ENCODE results near the gene SCTR. TPM values are rescaled to one million over a fixed set of nuclear protein-coding genes. Genes with fewer than 3 reads are reported as not detected.

Gene SCTR
- total RNA-seq, 1 experiment from 2014 or later: not detected

DNA sequence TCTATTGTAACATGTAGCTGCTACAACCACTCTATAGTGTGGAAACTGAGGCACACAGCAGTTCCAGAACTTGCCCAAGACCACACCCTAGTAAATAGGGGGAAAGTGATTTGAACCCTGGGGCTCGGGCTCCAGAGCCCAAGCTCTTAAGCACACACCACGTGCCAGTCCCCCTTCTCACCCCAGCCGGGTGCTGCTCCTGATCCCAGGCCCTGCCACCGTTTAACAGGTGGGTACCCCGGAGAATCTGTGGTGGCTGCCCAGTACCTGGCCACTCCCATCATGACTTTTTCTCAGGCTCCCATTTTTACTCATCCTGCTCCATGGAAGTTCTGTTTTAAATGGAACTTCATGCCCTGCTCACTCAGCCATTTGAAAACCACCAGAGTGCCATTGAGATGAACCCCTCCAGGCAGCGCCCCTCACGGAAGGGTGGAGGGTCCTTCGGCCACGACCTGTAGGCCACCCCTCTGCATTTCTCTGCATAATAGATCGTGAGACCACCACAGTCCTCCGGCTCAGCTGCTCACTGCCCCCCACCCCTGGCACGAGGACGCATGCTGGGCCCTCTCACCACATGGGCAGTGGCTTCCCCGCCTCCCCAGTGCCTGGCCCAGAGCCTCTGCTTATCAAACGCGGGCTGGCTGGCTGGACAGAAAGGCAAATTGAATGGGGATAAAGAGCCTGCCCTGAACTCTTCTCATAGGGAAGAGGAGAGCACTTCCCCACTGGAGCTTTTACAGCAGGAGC, 50.5 kb downstream of the SCTR start:
- ChIA-PET CTCF (no interaction called here), POLR2A (ENCODE audit: unreplicated experiment) (no interaction called here)
- intact Hi-C loops (cut with micrococcal nuclease): no loop called here

DNA sequence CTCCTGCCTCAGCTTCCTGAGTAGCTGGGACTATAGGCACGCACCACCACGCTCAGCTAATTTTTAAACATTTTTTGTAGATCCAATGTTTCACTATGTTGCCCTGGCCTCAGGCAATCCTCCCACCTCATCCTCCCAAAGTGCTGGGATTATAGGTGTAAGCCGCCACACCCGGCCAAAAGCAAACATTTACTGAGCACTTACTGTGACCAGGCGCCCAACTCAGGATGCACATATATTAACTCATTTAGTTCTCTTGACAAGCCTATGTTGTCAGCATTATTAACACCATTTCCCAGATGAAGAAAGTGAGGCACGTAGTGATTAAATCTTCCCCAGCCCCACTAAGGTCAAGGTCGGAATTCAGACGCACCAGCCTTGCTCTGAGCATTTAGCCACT, 51.5 kb downstream of the SCTR start:
- no peaks in the 10 kb centered on the region for H3K79me2 ChIP-seq (ENCODE audit: low read length)
- H3K4me1 ChIP-seq (ENCODE audit: insufficient read depth, low read length): 0 out of 2 replicates have a peak, but pooled peaks cover 4% of the 10 kb centered on the region
- no peaks in the 10 kb centered on the region for H4K20me1 ChIP-seq (ENCODE audit: low read length)
- no peak overlapping the region for H3K4me2 ChIP-seq (ENCODE audit: low read length)
- POLR2A ChIA-PET (ENCODE audit: unreplicated experiment): no interaction called here
- H3K9me2 ChIP-seq (replicated peaks; ENCODE audit: low read length): no peaks in the 10 kb centered on the region
- intact Hi-C loops (cut with micrococcal nuclease): no loop called here
- H3K27me3 ChIP-seq (ENCODE audit: low read length): no peaks in the 10 kb centered on the region
- CTCF ChIA-PET: no interaction called here
- no peak overlapping the region for H2AFZ ChIP-seq (ENCODE audit: low read length)
- ATAC-seq: no peak
- BruUV-seq (replicated peaks): no TSS peak
- DNase-seq: no peak
- H3K27ac ChIP-seq (ENCODE audit: low read length): no peak overlapping the region
- H3K9ac ChIP-seq (ENCODE audit: low read length): no peak overlapping the region
- no peak overlapping the region for H3K4me3 ChIP-seq (ENCODE audit: low read length)
- no peaks in the 10 kb centered on the region for H3F3A ChIP-seq (ENCODE audit: low read length, unreplicated experiment)
- no peaks in the 10 kb centered on the region for H3K36me3 ChIP-seq (ENCODE audit: low read depth, low read length)
- H3K9me3 ChIP-seq (ENCODE audit: low read length): no peaks in the 10 kb centered on the region
- no peak for TF ChIP-seq EZH2phosphoT487 (IDR thresholded peaks at IDR 0.05; ENCODE audit: borderline replicate concordance, low read length)
- no peak for TF ChIP-seq EZH2 (IDR thresholded peaks at IDR 0.05; ENCODE audit: low read length, unreplicated experiment)
- TF ChIP-seq, protein P1, sequence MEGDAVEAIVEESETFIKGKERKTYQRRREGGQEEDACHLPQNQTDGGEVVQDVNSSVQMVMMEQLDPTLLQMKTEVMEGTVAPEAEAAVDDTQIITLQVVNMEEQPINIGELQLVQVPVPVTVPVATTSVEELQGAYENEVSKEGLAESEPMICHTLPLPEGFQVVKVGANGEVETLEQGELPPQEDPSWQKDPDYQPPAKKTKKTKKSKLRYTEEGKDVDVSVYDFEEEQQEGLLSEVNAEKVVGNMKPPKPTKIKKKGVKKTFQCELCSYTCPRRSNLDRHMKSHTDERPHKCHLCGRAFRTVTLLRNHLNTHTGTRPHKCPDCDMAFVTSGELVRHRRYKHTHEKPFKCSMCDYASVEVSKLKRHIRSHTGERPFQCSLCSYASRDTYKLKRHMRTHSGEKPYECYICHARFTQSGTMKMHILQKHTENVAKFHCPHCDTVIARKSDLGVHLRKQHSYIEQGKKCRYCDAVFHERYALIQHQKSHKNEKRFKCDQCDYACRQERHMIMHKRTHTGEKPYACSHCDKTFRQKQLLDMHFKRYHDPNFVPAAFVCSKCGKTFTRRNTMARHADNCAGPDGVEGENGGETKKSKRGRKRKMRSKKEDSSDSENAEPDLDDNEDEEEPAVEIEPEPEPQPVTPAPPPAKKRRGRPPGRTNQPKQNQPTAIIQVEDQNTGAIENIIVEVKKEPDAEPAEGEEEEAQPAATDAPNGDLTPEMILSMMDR (conservative IDR thresholded peaks at IDR 0.05; ENCODE audit: low read depth, low read length): no peak

More for the DNA sequence above, 50.5 kb downstream of the SCTR start:
- Histone ChIP-seq H2AFZ (ENCODE audit: low read length) (no peak overlapping the region), H3K4me1 (ENCODE audit: insufficient read depth, low read length) (0 out of 2 replicates have a peak, but pooled peaks cover 4% of the 10 kb centered on the region), H3K27ac (ENCODE audit: low read length) (no peak overlapping the region), H3K4me3 (ENCODE audit: low read length) (no peak overlapping the region), H3K4me2 (ENCODE audit: low read length) (no peak overlapping the region), H3K9me2 (replicated peaks; ENCODE audit: low read length) (no peaks in the 10 kb centered on the region), H4K20me1 (ENCODE audit: low read length) (no peaks in the 10 kb centered on the region), H3K27me3 (ENCODE audit: low read length) (no peaks in the 10 kb centered on the region), H3F3A (ENCODE audit: low read length, unreplicated experiment) (no peaks in the 10 kb centered on the region), H3K79me2 (ENCODE audit: low read length) (no peaks in the 10 kb centered on the region), H3K36me3 (ENCODE audit: low read depth, low read length) (no peaks in the 10 kb centered on the region), H3K9ac (ENCODE audit: low read length) (no peak overlapping the region), H3K9me3 (ENCODE audit: low read length) (no peaks in the 10 kb centered on the region)
- no TSS peak for BruUV-seq (replicated peaks)
- TF ChIP-seq, protein P1 (conservative IDR thresholded peaks at IDR 0.05; ENCODE audit: low read depth, low read length): no peak
- TF ChIP-seq EZH2phosphoT487 (IDR thresholded peaks at IDR 0.05; ENCODE audit: borderline replicate concordance, low read length) (no peak), EZH2 (IDR thresholded peaks at IDR 0.05; ENCODE audit: low read length, unreplicated experiment) (no peak)
- DNase-seq (no peak), ATAC-seq (no peak)

DNA sequence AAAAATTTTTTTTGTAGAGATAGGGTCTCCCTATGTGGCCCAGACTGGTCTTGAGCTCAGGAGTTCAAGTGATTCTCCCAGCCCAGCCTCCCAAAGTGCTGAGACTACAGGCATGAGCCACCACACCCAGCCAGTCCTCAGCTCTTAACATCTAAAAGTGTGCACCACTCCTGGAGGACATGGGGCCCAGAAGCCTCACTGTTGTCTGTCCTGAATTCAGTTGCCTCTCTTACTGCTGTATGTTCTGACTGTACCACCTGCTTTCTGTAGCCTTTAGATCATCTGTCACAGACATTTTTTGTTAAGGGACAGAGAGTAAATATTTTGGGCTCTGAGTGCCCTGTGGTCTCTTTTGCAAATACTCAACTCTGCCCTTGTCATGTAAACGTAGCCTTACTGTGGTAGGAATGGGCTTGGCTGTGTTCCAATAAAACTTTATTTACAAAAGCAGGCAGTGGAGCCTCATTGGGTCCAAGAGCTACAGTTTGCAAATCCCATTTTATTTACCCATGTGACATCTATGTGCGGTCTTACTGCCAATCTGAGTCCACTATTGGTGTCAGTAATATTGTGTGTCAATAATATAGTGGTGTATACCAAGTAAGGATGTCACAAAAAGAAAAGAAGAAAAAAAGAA, 54.5 kb downstream of the SCTR start:
- Histone ChIP-seq H2AFZ (ENCODE audit: low read length) (no peak overlapping the region), H3K4me2 (ENCODE audit: low read length) (no peak overlapping the region), H3F3A (ENCODE audit: low read length, unreplicated experiment) (no peaks in the 10 kb centered on the region), H3K27ac (ENCODE audit: low read length) (no peak overlapping the region), H3K79me2 (ENCODE audit: low read length) (no peaks in the 10 kb centered on the region), H3K4me1 (ENCODE audit: insufficient read depth, low read length) (no peaks in the 10 kb centered on the region), H3K36me3 (ENCODE audit: low read depth, low read length) (no peaks in the 10 kb centered on the region), H3K9me2 (replicated peaks; ENCODE audit: low read length) (no peaks in the 10 kb centered on the region), H3K4me3 (ENCODE audit: low read length) (no peak overlapping the region), H3K9ac (ENCODE audit: low read length) (no peak overlapping the region), H4K20me1 (ENCODE audit: low read length) (no peaks in the 10 kb centered on the region), H3K27me3 (ENCODE audit: low read length) (no peaks in the 10 kb centered on the region), H3K9me3 (ENCODE audit: low read length) (no peaks in the 10 kb centered on the region)
- TF ChIP-seq, protein P1 (conservative IDR thresholded peaks at IDR 0.05; ENCODE audit: low read depth, low read length): no peak
- TF ChIP-seq EZH2phosphoT487 (IDR thresholded peaks at IDR 0.05; ENCODE audit: borderline replicate concordance, low read length): no peak
- TF ChIP-seq EZH2 (IDR thresholded peaks at IDR 0.05; ENCODE audit: low read length, unreplicated experiment): no peak
- DNase-seq: no peak
- ATAC-seq: no peak
- intact Hi-C loops (cut with micrococcal nuclease): no loop called here
- CTCF ChIA-PET: no interaction called here
- BruUV-seq (replicated peaks): no TSS peak
- POLR2A ChIA-PET (ENCODE audit: unreplicated experiment): no interaction called here
